ENCODE measurements around the gene ELFN1. TPM values are rescaled to one million over a fixed set of nuclear protein-coding genes. Genes with fewer than 3 reads are reported as not detected.

ELFN1 gene
- total and polyA plus RNA-seq, 9 of the 15 experiments (the other 6 are each of a cell fraction or from before 2014, with no cell fraction given): 0.04 to 0.64 (median 0.18) TPM; not detected in 2

GRCh38 chr7:1669954-1670893 lies at the start of gene ELFN1 (continued):
- TF ChIP-seq RREB1 (CRISPR knock-in tag; IDR thresholded peaks at IDR 0.05) (no peak), PCBP1 (IDR thresholded peaks at IDR 0.05; ENCODE audit: low read depth, low read length, poor library complexity, severe bottlenecking) (peak; percentile 45), THAP7 (CRISPR knock-in tag; IDR thresholded peaks at IDR 0.05) (no peak), GTF2B (IDR thresholded peaks at IDR 0.05; ENCODE audit: extremely low read depth, insufficient read length) (no peak), TAF7 (tag; IDR thresholded peaks at IDR 0.05) (no peak), ZNF3 (CRISPR knock-in tag; IDR thresholded peaks at IDR 0.05) (no peak), TCF3 (CRISPR knock-in tag; IDR thresholded peaks at IDR 0.05) (no peak), NFXL1 (CRISPR knock-in tag; IDR thresholded peaks at IDR 0.05) (no peak), LCOR (CRISPR knock-in tag; IDR thresholded peaks at IDR 0.05) (no peak), POLR3G (IDR thresholded peaks at IDR 0.05; ENCODE audit: extremely low read depth, insufficient read length, insufficient replicate concordance) (no peak), VEZF1 (CRISPR knock-in tag; IDR thresholded peaks at IDR 0.05) (peak; percentile 58), ZNF12 (CRISPR knock-in tag; IDR thresholded peaks at IDR 0.05) (no peak), PATZ1 (CRISPR knock-in tag; IDR thresholded peaks at IDR 0.05; ENCODE audit: borderline replicate concordance) (no peak), NCOA1 (IDR thresholded peaks at IDR 0.05; ENCODE audit: low read depth) (no peak), ZKSCAN8 (CRISPR knock-in tag; IDR thresholded peaks at IDR 0.05) (no peak)
